Type B pancreatic cell (in vitro differentiated cells): Measurements from ENCODE around the gene HDDC3. TPM values are rescaled to one million over a fixed set of nuclear protein-coding genes. Genes with fewer than 3 reads are reported as not detected.
A peak's percentile ranks its signal among the peaks of the same experiment; 100 is the strongest.

ENCODE experiments used
- DNase-seq: peaks from one replicate; pipeline ENCODE4 v3.0.0; 2021; ENCODE audit warnings: mixed read lengths; ENCODE audit not compliant: unreplicated experiment; ENCODE audit errors: extremely low spot score
- H3K27ac Mint-ChIP-seq: 2 replicates; pipeline ENCODE4 v1.8.0; 2021; ENCODE audit warnings: mild to moderate bottlenecking, mixed read lengths
- H3K27me3 Mint-ChIP-seq: 2 replicates; pipeline ENCODE4 v1.8.0; 2021; ENCODE audit warnings: mixed read lengths
- H3K36me3 Mint-ChIP-seq: 2 replicates; pipeline ENCODE4 v1.8.0; 2021; ENCODE audit warnings: mixed read lengths
- H3K4me1 Mint-ChIP-seq: one replicate; pipeline ENCODE4 v1.8.0; 2021; ENCODE audit warnings: mixed read lengths; ENCODE audit not compliant: unreplicated experiment
- H3K4me3 Mint-ChIP-seq: 2 replicates; pipeline ENCODE4 v1.8.0; 2021; ENCODE audit warnings: mild to moderate bottlenecking, mixed read lengths
- H3K9me3 Mint-ChIP-seq: 2 replicates; pipeline ENCODE4 v1.8.0; 2021; ENCODE audit warnings: mixed read lengths
- CTCF ChIP-seq: fragments of 200-600 bp; sonication (generic); conservative IDR thresholded peaks from 2 replicates; pipeline ENCODE4 v1.5.0; 2021; ENCODE audit warnings: antibody characterized with exemption, mild to moderate bottlenecking
- long read RNA-seq: library from polyadenylated mRNA; unstranded; transcript quantifications from one replicate; pipeline ENCODE4 v2.0.0, GENCODE V29; 2020
- total RNA-seq: library from RNA; stranded (reverse); gene quantifications from 2 replicates; pipeline ENCODE4 v1.2.1, GENCODE V29; 2021; ENCODE audit warnings: low replicate concordance

HDDC3 gene
- total RNA-seq, result 16.8 and 18.9 TPM in 2 replicates
- long read RNA-seq, full-length matches to known transcripts, result 17 of 28 reads
- long read RNA-seq, partial matches to known transcripts, result 5 of 28 reads
- long read RNA-seq, other reads (novel, unspliced or antisense), result 6 of 28 reads

GRCh38 chr15:90931828-90932659 lies at the start of gene HDDC3:
TSS of gene HDDC3 (minus strand) at chr15:90932549. CDS start at chr15:90932540, 9 bp downstream.
- Mint-ChIP-seq H3K27ac (peak within 1 kb of the TSS; percentile 97), H3K9me3 (no peaks in the 10 kb centered on the region), H3K4me3 (peak within 1 kb of the TSS; percentile 97), H3K27me3 (no peaks in the 10 kb centered on the region), H3K4me1 (peaks cover 31% of the 10 kb centered on the region), H3K36me3 (peaks cover 4% of the 10 kb centered on the region)
- peak; percentile 98 for TF ChIP-seq CTCF
- DNase-seq, result peak; percentile 93

- Mint-ChIP-seq H3K4me1 (no peaks in the 10 kb centered on the region), H3K27ac (no peak overlapping the region), H3K9me3 (no peaks in the 10 kb centered on the region), H3K36me3 (peaks cover 15% of the 10 kb centered on the region), H3K4me3 (no peak overlapping the region), H3K27me3 (no peaks in the 10 kb centered on the region)
- TF ChIP-seq CTCF, result no peak
- DNase-seq, result no peak
Measured at GRCh38 chr15:90982135-90982534, 49.8 kb upstream of the HDDC3 start.

GRCh38 chr15:90981681-90982080 lies 49.3 kb upstream of the HDDC3 start:
- no peaks in the 10 kb centered on the region for H3K27me3 Mint-ChIP-seq
- peaks cover 15% of the 10 kb centered on the region for H3K36me3 Mint-ChIP-seq
- H3K27ac Mint-ChIP-seq, result no peak overlapping the region
- H3K9me3 Mint-ChIP-seq, result no peaks in the 10 kb centered on the region
- no peak overlapping the region for H3K4me3 Mint-ChIP-seq
- DNase-seq, result no peak
- no peaks in the 10 kb centered on the region for H3K4me1 Mint-ChIP-seq
- TF ChIP-seq CTCF, result no peak

- H3K27me3 Mint-ChIP-seq, result no peaks in the 10 kb centered on the region
- no peak overlapping the region for H3K4me3 Mint-ChIP-seq
- no peak overlapping the region for H3K27ac Mint-ChIP-seq
- H3K4me1 Mint-ChIP-seq, result no peaks in the 10 kb centered on the region
- DNase-seq, result no peak
- no peaks in the 10 kb centered on the region for H3K9me3 Mint-ChIP-seq
- H3K36me3 Mint-ChIP-seq, result peaks cover 20% of the 10 kb centered on the region
- no peak for TF ChIP-seq CTCF
Measured at GRCh38 chr15:90979582-90979981, 47.2 kb upstream of the HDDC3 start.

- no peak for DNase-seq
- H3K9me3 Mint-ChIP-seq, result no peaks in the 10 kb centered on the region
- no peak overlapping the region for H3K27ac Mint-ChIP-seq
- no peak overlapping the region for H3K4me3 Mint-ChIP-seq
- H3K36me3 Mint-ChIP-seq, result peaks cover 18% of the 10 kb centered on the region
- H3K27me3 Mint-ChIP-seq, result no peaks in the 10 kb centered on the region
- no peaks in the 10 kb centered on the region for H3K4me1 Mint-ChIP-seq
- no peak for TF ChIP-seq CTCF
Measured at GRCh38 chr15:90974216-90974615, 41.9 kb upstream of the HDDC3 start.
